Measurements from ENCODE around the gene MAU2. TPM values are rescaled to one million over a fixed set of nuclear protein-coding genes. Genes with fewer than 3 reads are reported as not detected.

The MAU2 gene
- total and polyA plus RNA-seq, 2 of the 8 experiments (the other 6 are each of a cell fraction or from before 2014, with no cell fraction given): 32.0 to 40.8 TPM

- no peak for TF ChIP-seq SRF (IDR thresholded peaks at IDR 0.05; ENCODE audit: low read depth, low read length)
- no peak for TF ChIP-seq CTBP2 (IDR thresholded peaks at IDR 0.05; ENCODE audit: borderline replicate concordance, insufficient read depth, insufficient read length, low read length)
- TF ChIP-seq CEBPB (IDR thresholded peaks at IDR 0.05; ENCODE audit: low read depth, low read length): no peak
- TF ChIP-seq TAF7 (optimal IDR thresholded peaks at IDR 0.05; ENCODE audit: borderline replicate concordance, low read depth, low read length): no peak
- TF ChIP-seq HDAC2 (IDR thresholded peaks at IDR 0.05; ENCODE audit: borderline replicate concordance in 1 of 2, low read depth in 2 of 2, low read length in 2 of 2): no peak
These were observed 20.4 kb downstream of the MAU2 start (continued) for GRCh38 chr19:19341026-19341425.
